ENCODE measurements around the gene ADAMTS17. TPM values are rescaled to one million over a fixed set of nuclear protein-coding genes. Genes with fewer than 3 reads are reported as not detected.
"Not testable (repeated sequence)": the region's sequence is repeated elsewhere in the genome, so short reads cannot be mapped to it uniquely, and the experiment has no call there.

ADAMTS17 gene
- total and polyA plus RNA-seq, 7 donors, result 4.4 to 93.0 (median 7.2) TPM

DNA sequence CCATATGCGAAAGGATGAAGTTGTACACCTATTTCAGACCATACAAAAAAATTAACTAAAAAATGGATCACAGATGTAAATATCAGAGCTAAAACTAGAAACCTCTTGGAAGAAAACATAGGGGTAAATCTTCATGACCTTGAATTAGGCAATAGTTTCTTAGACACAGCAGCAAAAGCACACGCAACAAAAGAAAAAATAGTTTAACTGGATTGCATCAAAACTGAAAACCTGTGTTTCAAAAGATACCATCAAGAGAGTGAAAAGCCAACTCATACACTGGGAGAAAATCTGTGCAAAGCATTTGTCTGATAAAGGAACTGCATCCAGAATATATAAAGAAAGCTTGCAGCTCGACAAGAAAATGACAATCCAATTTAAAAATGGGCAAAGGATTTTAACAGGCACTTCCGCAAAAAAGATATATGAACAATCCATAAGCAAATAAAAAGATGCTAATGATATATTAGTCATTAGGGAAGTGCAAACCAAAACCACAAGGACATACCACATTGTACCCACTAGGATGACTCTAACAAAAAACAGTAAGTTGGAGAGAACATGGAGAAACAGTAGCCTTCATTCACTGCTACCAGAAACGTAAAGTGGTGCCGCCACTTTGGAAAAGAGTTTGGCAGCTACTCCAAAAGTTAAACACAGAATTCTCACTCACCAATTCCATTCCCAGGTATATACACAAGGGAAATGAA lies 263.1 kb downstream of the ADAMTS17 start:
- H3K27me3 ChIP-seq (ENCODE audit: insufficient read depth in 3 of 3, low read length in 2 of 3), result no peaks in the 10 kb centered on the region
- DNase-seq (no peak), ATAC-seq (no peak)
- no peak overlapping the region for H3K4me3 ChIP-seq
- H3K9me3 ChIP-seq, result no peaks in the 10 kb centered on the region
- 67 to 93% (median 87%) methylated on average over 6 of the region's 6 CpGs for WGBS, 3 donors
- H3K4me1 ChIP-seq, result no peaks in the 10 kb centered on the region
- H3K27ac ChIP-seq, result no peak overlapping the region
- H3K36me3 ChIP-seq (ENCODE audit: insufficient read depth in 1 of 2, low read depth in 1 of 2), result no peaks in the 10 kb centered on the region
- intact Hi-C loops (cut with DNase I), result no loop called here
- TF ChIP-seq, protein P1, sequence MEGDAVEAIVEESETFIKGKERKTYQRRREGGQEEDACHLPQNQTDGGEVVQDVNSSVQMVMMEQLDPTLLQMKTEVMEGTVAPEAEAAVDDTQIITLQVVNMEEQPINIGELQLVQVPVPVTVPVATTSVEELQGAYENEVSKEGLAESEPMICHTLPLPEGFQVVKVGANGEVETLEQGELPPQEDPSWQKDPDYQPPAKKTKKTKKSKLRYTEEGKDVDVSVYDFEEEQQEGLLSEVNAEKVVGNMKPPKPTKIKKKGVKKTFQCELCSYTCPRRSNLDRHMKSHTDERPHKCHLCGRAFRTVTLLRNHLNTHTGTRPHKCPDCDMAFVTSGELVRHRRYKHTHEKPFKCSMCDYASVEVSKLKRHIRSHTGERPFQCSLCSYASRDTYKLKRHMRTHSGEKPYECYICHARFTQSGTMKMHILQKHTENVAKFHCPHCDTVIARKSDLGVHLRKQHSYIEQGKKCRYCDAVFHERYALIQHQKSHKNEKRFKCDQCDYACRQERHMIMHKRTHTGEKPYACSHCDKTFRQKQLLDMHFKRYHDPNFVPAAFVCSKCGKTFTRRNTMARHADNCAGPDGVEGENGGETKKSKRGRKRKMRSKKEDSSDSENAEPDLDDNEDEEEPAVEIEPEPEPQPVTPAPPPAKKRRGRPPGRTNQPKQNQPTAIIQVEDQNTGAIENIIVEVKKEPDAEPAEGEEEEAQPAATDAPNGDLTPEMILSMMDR (IDR thresholded peaks at IDR 0.05), result no peak

DNA sequence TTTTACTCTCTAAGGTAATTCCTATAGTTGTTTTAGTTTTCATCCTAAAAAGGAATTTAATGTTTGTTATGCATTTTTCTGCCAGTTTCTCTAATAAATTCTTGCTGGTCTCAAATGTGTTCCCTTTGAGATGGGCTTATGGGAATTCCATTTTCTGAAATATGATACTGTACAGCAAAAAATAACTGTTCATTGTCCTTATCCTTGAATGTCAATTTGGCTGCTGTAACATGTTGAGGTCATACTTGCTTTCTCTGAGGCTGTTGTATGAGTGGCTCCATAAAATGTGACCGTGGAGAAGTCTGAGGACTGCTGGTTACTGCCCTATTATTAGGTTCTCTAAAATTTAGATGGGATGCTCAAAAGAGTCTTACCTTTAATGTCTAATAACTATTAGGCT lies 266.5 kb downstream of the ADAMTS17 start:
- ATAC-seq (no peak), DNase-seq (no peak)
- Histone ChIP-seq H3K27ac (no peak overlapping the region), H3K36me3 (ENCODE audit: insufficient read depth in 1 of 2, low read depth in 1 of 2) (no peaks in the 10 kb centered on the region), H3K27me3 (ENCODE audit: insufficient read depth in 3 of 3, low read length in 2 of 3) (no peaks in the 10 kb centered on the region), H3K9me3 (no peaks in the 10 kb centered on the region), H3K4me3 (no peak overlapping the region), H3K4me1 (no peaks in the 10 kb centered on the region)
- TF ChIP-seq, protein P1 (IDR thresholded peaks at IDR 0.05), result no peak
- WGBS, 3 donors, result 15 to 32% (median 24%) methylated on average over 1 of the region's 1 CpG
- intact Hi-C loops (cut with DNase I), result no loop called here

DNA sequence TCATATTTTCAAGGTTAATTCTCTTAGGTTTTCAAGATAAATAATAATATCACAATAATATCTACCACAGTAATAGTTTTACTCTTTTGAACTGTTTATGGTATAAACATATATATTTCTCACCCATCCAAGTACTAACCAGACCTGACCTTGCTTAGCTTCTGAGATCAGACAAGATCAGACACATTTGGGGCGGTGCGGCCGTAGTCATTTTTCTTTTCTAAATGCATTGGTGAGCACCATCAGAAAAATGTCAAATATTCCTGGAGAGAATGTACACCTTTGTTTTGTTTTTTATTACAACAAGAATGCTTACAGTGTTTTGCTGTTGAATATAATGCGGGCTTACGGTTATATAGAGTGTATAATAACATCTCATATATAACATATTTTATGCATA lies 267.8 kb downstream of the ADAMTS17 start:
- ATAC-seq (no peak), DNase-seq (no peak)
- Histone ChIP-seq H3K4me3 (no peak overlapping the region), H3K27me3 (ENCODE audit: insufficient read depth in 3 of 3, low read length in 2 of 3) (no peaks in the 10 kb centered on the region), H3K36me3 (ENCODE audit: insufficient read depth in 1 of 2, low read depth in 1 of 2) (no peaks in the 10 kb centered on the region), H3K27ac (no peak overlapping the region), H3K4me1 (no peaks in the 10 kb centered on the region), H3K9me3 (no peaks in the 10 kb centered on the region)
- TF ChIP-seq, protein P1 (IDR thresholded peaks at IDR 0.05), result no peak
- 95 to 99% (median 98%) methylated on average over 5 of the region's 5 CpGs for WGBS, 3 donors
- intact Hi-C loops (cut with DNase I), result no loop called here

DNA sequence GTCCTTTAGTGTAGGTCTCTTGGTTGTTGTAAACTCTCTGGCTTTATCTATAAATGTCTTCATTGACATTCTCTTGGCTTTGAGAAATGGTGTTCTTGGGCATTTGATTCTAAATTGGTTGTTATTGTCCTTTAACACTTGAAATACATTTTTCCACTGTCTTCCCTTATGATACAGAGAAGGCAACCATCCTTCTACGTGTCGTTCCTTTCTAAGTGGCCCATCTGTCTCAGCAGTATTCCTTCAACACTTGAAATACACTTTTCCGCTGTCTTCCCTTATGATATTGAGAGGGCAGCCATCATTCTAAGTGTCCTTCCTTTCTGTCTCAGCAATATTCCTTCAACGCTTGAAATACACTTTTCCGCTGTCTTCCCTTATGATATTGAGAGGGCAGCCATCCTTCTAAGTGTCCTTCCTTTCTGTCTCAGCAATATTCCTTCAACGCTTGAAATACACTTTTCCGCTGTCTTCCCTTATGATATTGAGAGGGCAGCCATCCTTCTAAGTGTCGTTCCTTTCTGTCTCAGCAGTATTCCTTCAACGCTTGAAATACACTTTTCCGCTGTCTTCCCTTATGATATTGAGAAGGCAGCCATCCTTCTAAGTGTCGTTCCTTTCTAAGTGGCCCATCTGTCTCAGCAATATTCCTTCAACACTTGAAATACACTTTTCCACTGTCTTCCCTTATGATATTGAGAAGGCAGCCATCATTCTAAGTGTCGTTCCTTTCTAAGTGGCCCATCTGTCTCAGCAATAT lies 275.1 kb downstream of the ADAMTS17 start:
- intact Hi-C loops (cut with DNase I), result not testable (repeated sequence)

GRCh38 chr15:100061944-100062343 lies 279.8 kb downstream of the ADAMTS17 start:
- intact Hi-C loops (cut with DNase I), result no loop called here
- ATAC-seq (peak; percentile 33 to 75 (median 58)), DNase-seq (no peak)
- no peaks in the 10 kb centered on the region for H3K9me3 ChIP-seq
- 32 to 53% (median 36%) methylated on average over 5 of the region's 5 CpGs for WGBS, 3 donors
- H3K36me3 ChIP-seq (ENCODE audit: insufficient read depth in 1 of 2, low read depth in 1 of 2), result no peaks in the 10 kb centered on the region
- H3K27me3 ChIP-seq (ENCODE audit: insufficient read depth in 3 of 3, low read length in 2 of 3), result no peaks in the 10 kb centered on the region
- TF ChIP-seq, protein P1 (IDR thresholded peaks at IDR 0.05), result no peak
- peaks cover 23% of the 10 kb centered on the region for H3K4me1 ChIP-seq
- no peak overlapping the region for H3K27ac ChIP-seq
- no peak overlapping the region for H3K4me3 ChIP-seq

More for the DNA sequence above, 275.1 kb downstream of the ADAMTS17 start:
- DNase-seq; H3K4me3 ChIP-seq; H3K27me3 ChIP-seq (ENCODE audit: insufficient read depth in 3 of 3, low read length in 2 of 3); H3K27ac ChIP-seq; H3K36me3 ChIP-seq (ENCODE audit: insufficient read depth in 1 of 2, low read depth in 1 of 2); H3K4me1 ChIP-seq; H3K9me3 ChIP-seq; ATAC-seq: not testable (repeated sequence)
- whole genome bisulfite sequencing, 3 donors, result 75 to 84% (median 77%) methylated on average over 8 to 10 of the region's 12 CpGs

Measured in psoas muscle (tissue), 8 donors.